Heart right ventricle (tissue), 16 donors: Measurements from ENCODE around the gene DPY19L1. TPM values are rescaled to one million over a fixed set of nuclear protein-coding genes. Genes with fewer than 3 reads are reported as not detected.
"Not testable (repeated sequence)": the region's sequence is repeated elsewhere in the genome, so short reads cannot be mapped to it uniquely, and the experiment has no call there.

Experiments used
- ATAC-seq, 8 donors: fragments of 200-7000 bp; cut with Tn5 transposase; one replicate each; pipeline ENCODE4 v1.9.1; 2020; ENCODE audit warnings: mild to moderate bottlenecking in 8 of 8, moderate library complexity in 8 of 8, moderate number of reproducible peaks in 1 of 8
- DNase-seq, 2 donors: peaks; one replicate each; pipeline ENCODE4 v3.0.0-alpha.2; 2020
- H3K27ac ChIP-seq, 10 donors: fragments of 200-600 bp; sonication (generic) in 2 of 10; one replicate each; pipeline versions ENCODE4 v1.5.0 to v1.8.0; 2020 to 2022; ENCODE audit warnings: mild to moderate bottlenecking in 3 of 10
- H3K27me3 ChIP-seq, 7 donors: fragments of 200-600 bp; one replicate each; pipeline ENCODE4 v1.8.0; 2021 to 2022; ENCODE audit warnings: mild to moderate bottlenecking in 2 of 7
- H3K36me3 ChIP-seq, 9 donors: fragments of 200-600 bp; sonication (generic) in 1 of 9; one replicate each; pipeline versions ENCODE4 v1.5.0 to v1.8.0; 2020 to 2022; ENCODE audit warnings: mild to moderate bottlenecking in 2 of 9
- H3K4me1 ChIP-seq, 9 donors: fragments of 200-600 bp; sonication (generic) in 1 of 9; one replicate each; pipeline versions ENCODE4 v1.5.0 to v1.8.0; 2020 to 2022; ENCODE audit warnings: mild to moderate bottlenecking in 4 of 9
- H3K4me3 ChIP-seq, 10 donors: fragments of 200-600 bp; sonication (generic) in 2 of 10; one replicate each; pipeline versions ENCODE4 v1.5.0 to v1.8.0; 2020 to 2022; ENCODE audit warnings: mild to moderate bottlenecking in 7 of 10, moderate library complexity in 2 of 10
- H3K9me3 ChIP-seq, 11 donors: fragments of 200-600 bp in 10 of 11; sonication (generic) in 2 of 11; one replicate each; pipeline versions ENCODE4 v1.5.0 to v1.8.0; 2013 to 2022; ENCODE audit warnings: mild to moderate bottlenecking in 2 of 11, control low read depth in 1 of 11, moderate library complexity in 1 of 11
- CTCF ChIP-seq, 9 donors: fragments of 200-600 bp; sonication (generic) in 2 of 9; IDR thresholded peaks; one replicate each; pipeline versions ENCODE4 v1.5.0 to v1.8.0; 2021 to 2022; ENCODE audit warnings: antibody characterized with exemption in 9 of 9, mild to moderate bottlenecking in 5 of 9, moderate library complexity in 1 of 9
- WGBS, 2 donors: extraction: QIAGEN DNeasy Blood & Tissue Kit; methylation state at CpG; one replicate each; pipeline ENCODE4 v1.1.7; 2013; ENCODE audit warnings: inconsistent platforms in 1 of 2; 5-methylcytosine and 5-hydroxymethylcytosine counted together
- intact Hi-C, 10 donors: fragments of 100-400 bp; cut with DNase I; formaldehyde crosslinking; loops; one replicate each; pipeline versions ENCODE4 v1.11.1 to v1.14.2; 2022
- microRNA-seq, 2 donors: library from miRNA; unstranded; fragments of <30 nt; microRNA quantifications; one replicate each; pipeline ENCODE4 v1.2.0, GENCODE V29; 2021
- polyA plus RNA-seq, 2 donors: library from polyadenylated mRNA; stranded (reverse); fragments of 200-250 nt; gene quantifications; one replicate each; pipeline ENCODE4 v1.2.3, GENCODE V29; 2013
- total RNA-seq, 10 donors: library from RNA; stranded (reverse); fragmentation: NEBNext Ultra II Directional in 3 of 10; extraction: Animal tissue kit (Norgen Biotek cat#: 25700) in 3 of 10; gene quantifications; one replicate each; pipeline versions ENCODE4 v1.2.1 to v1.2.4, GENCODE V29; 2021 to 2023
- donor health status: Arrhythmogenic right ventricular cardiomyopathy.
- donor health status: ischemic (EF 13 %, LVEDD 7.1; RV severe dilation, severe dysfunction).
- donor health status: healthy with polysubstance abuse.
- donor health status: DM: no; HTN: yes; CAD: no.
- donor health status: DM: no; HTN: no; CAD: no.
- donor health status: ischemic (EF 25% LVEDD 6.9; RV normal size, moderate dysfunction).
- donor health status: ischemic (EF 25% LVEDD 5.7; RV mildly dilated, moderate dysfunction).
- donor health status: healthy.
- donor health status: DM: yes; HTN: yes; CAD: no.
- donor health status: Ischemic cardiomyopathy.
- donor health status: ischemic (EF 35%, LVEDD 5.7; RV mildly dilated, moderate dysfunction).
- donor health status: nonischemic (EF 11% LVEDD 7.7; RV severe dilation, severe dysfunction).
- donor health status: DM: yes; HTN: yes; CAD: no.
- donor health status: PGD.
- donor health status: ischemic (EF 29% LVEDD 5.4; RV normal size, mild dysfunction).
- donor health status: nonischemic (EF 23%, LVEDD 6.1; RV moderate dilation, normal function).

The DPY19L1 gene
- total and polyA plus RNA-seq, 12 donors = 8.9 to 28.0 (median 22.2) TPM

DNA sequence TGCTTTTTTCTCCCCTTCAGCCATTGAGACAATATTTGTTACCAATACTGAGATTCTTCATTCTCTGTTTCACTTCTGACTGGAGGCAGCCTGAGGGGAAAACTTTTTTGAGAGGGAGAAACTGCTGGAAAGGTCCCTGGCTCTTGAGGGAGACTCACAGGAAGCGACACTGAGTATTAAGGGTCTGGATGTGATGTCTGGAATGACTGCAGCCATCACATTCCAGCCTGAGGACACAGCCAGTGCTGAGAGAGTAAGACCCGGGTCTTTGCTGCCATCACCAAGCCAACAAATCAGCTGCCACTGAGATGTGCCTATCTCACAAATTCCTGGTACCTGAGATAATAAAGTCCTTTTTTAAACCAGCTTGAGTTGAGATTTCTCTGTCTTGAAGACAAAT lies 157.4 kb downstream of the DPY19L1 start:
- no peak for TF ChIP-seq CTCF (IDR thresholded peaks at IDR 0.05)
- ATAC-seq (no peak), DNase-seq (no peak)
- Histone ChIP-seq H3K9me3 (peaks cover 0 to 22% (median 8%) of the 10 kb centered on the region in 11 donors), H3K27me3 (no peaks in the 10 kb centered on the region), H3K4me1 (no peaks in the 10 kb centered on the region), H3K36me3 (no peaks in the 10 kb centered on the region), H3K4me3 (no peak overlapping the region), H3K27ac (no peak overlapping the region)
- intact Hi-C loops = no loop called here
- 47 to 52% methylated on average over 2 of the region's 2 CpGs for WGBS, 2 donors

- H3K27ac ChIP-seq, intact Hi-C loops, H3K4me1 ChIP-seq, H3K4me3 ChIP-seq, H3K27me3 ChIP-seq, ATAC-seq, H3K36me3 ChIP-seq, DNase-seq: not testable (repeated sequence)
- H3K9me3 ChIP-seq = peaks cover 0 to 18% (median 5%) of the 10 kb centered on the region in 11 donors
- 69 to 76% methylated on average over 8 of the region's 8 CpGs for WGBS, 2 donors
Measured at GRCh38 chr7:34878944-34879735, 158.1 kb downstream of the DPY19L1 start.

Small RNA genes within 50 kb of the gene (microRNA-seq; reads per million reads assigned to microRNA genes)
- gene MIR548N = 2.0 to 2.4 reads per million in 2 donors

Other genes starting within 250 kb of the DPY19L1 start
- 100 to 1,000 TPM in 8 of 10 donors, 10 to 100 TPM in 2; 94.6 to 186 (median 114) TPM for gene TBX20, start 216.6 kb upstream of the DPY19L1 start, total RNA-seq
- 1 to 10 TPM; 3.5 to 5.4 TPM for gene TBX20, start 216.6 kb upstream of the DPY19L1 start, polyA plus RNA-seq